ENCODE results near the gene COLQ.
A peak's percentile ranks its signal among the peaks of the same experiment; 100 is the strongest.

Gene COLQ

DNA sequence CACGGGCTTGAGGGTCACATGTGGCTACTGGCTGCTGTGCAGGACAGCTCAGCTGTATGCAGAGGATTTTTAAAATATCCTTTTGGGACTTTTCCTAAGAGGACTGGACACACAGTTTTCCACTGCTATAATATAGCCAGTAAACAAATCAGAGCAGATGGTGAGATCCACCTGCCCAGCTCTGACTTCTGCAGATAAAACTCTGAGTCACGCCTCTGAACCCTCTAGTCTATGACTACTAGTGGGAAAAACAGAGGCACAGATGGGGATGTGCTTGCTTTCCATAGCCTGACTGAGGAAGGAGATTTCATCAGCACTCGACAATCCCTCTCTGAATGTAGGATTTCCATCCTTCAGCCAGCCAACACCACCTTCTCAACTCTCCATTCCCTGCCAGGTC, 45.1 kb downstream of the COLQ start:
- Histone ChIP-seq H4K8ac (ENCODE audit: low read depth, low read length) (no peak overlapping the region), H3K9ac (ENCODE audit: low read depth, low read length, poor library complexity) (no peak overlapping the region), H3K4me3 (ENCODE audit: low read length in 2 of 2) (no peak overlapping the region), H3K4ac (ENCODE audit: low read length) (no peak overlapping the region), H3K4me2 (ENCODE audit: insufficient read depth, low read length, poor library complexity, severe bottlenecking) (no peak overlapping the region), H2BK12ac (ENCODE audit: low read length) (no peak overlapping the region), H4K91ac (ENCODE audit: low read depth, low read length, poor library complexity) (no peak overlapping the region), H3K27ac (replicated peaks; ENCODE audit: low read length) (no peak overlapping the region), H3K14ac (ENCODE audit: low read length) (no peak overlapping the region), H2AK5ac (ENCODE audit: low read depth, low read length) (no peak overlapping the region), H3K23ac (ENCODE audit: low read depth, low read length, poor library complexity) (no peak overlapping the region), H3K79me1 (ENCODE audit: low read depth, low read length) (no peaks in the 10 kb centered on the region), H2BK5ac (ENCODE audit: low read length) (no peak overlapping the region), H3K36me3 (replicated peaks in 1 of 2; ENCODE audit: control insufficient read depth in 2 of 2, insufficient read depth in 2 of 2, low read length in 2 of 2) (no peaks in the 10 kb centered on the region), H3K27me3 (ENCODE audit: control insufficient read depth in 3 of 3, insufficient read depth in 3 of 3, low read depth in 1 of 3, low read length in 3 of 3) (no peaks in the 10 kb centered on the region), H2BK120ac (ENCODE audit: low read depth, low read length) (no peak overlapping the region), H2BK15ac (ENCODE audit: low read length) (no peak overlapping the region), H3K9me3 (replicated peaks in 1 of 2; ENCODE audit: control insufficient read depth in 2 of 2, insufficient read depth in 1 of 2, low read depth in 1 of 2, low read length in 2 of 2) (no peaks in the 10 kb centered on the region), H3K4me1 (ENCODE audit: control insufficient read depth in 2 of 2, insufficient read depth in 1 of 2, low read depth in 1 of 2, low read length in 2 of 2) (peaks cover 0 to 6% of the 10 kb centered on the region in 2 donors), H2AFZ (ENCODE audit: low read length) (no peak overlapping the region), H3K18ac (ENCODE audit: low read length) (no peak overlapping the region)
- DNase-seq (ENCODE audit: low spot score): no peak
- WGBS, 2 donors (ENCODE audit: extremely low coverage in 2 of 2, insufficient read length in 2 of 2, insufficient replicate concordance in 1 of 2): no CpG with 5 or more reads among the region's 3 CpGs

DNA sequence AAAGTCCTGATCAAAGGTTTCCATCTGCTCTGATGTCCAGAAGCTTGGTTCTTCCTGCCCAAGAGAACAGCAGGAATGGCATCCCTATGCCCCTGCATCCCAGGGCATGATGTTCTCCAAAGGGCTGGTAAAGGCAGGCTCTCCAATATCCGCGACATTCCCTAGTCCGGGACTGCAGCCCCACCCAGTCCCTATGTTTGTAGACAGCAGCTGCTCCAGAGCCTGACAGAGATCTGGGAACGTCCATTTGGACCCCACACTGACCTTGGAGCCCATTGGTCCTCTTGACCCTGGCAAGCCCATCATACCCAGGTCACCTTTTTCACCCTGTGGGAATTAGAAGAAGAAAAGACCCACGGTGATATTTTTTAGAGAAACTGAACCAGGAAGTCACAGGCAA, 46.3 kb downstream of the COLQ start:
- Histone ChIP-seq H3K18ac (ENCODE audit: low read length) (no peak overlapping the region), H2BK15ac (ENCODE audit: low read length) (no peak overlapping the region), H3K14ac (ENCODE audit: low read length) (no peak overlapping the region), H3K36me3 (replicated peaks in 1 of 2; ENCODE audit: control insufficient read depth in 2 of 2, insufficient read depth in 2 of 2, low read length in 2 of 2) (no peaks in the 10 kb centered on the region), H2AFZ (ENCODE audit: low read length) (no peak overlapping the region), H3K79me1 (ENCODE audit: low read depth, low read length) (no peaks in the 10 kb centered on the region), H3K4me1 (ENCODE audit: control insufficient read depth in 2 of 2, insufficient read depth in 1 of 2, low read depth in 1 of 2, low read length in 2 of 2) (peaks cover 0 to 6% of the 10 kb centered on the region in 2 donors), H2BK120ac (ENCODE audit: low read depth, low read length) (no peak overlapping the region), H4K91ac (ENCODE audit: low read depth, low read length, poor library complexity) (no peak overlapping the region), H2BK12ac (ENCODE audit: low read length) (no peak overlapping the region), H3K4ac (ENCODE audit: low read length) (no peak overlapping the region), H3K27me3 (ENCODE audit: control insufficient read depth in 3 of 3, insufficient read depth in 3 of 3, low read depth in 1 of 3, low read length in 3 of 3) (no peaks in the 10 kb centered on the region), H3K4me2 (ENCODE audit: insufficient read depth, low read length, poor library complexity, severe bottlenecking) (no peak overlapping the region), H2AK5ac (ENCODE audit: low read depth, low read length) (no peak overlapping the region), H3K4me3 (ENCODE audit: low read length in 2 of 2) (no peak overlapping the region), H3K9me3 (replicated peaks in 1 of 2; ENCODE audit: control insufficient read depth in 2 of 2, insufficient read depth in 1 of 2, low read depth in 1 of 2, low read length in 2 of 2) (no peaks in the 10 kb centered on the region), H3K27ac (replicated peaks; ENCODE audit: low read length) (no peak overlapping the region), H4K8ac (ENCODE audit: low read depth, low read length) (no peak overlapping the region), H3K23ac (ENCODE audit: low read depth, low read length, poor library complexity) (no peak overlapping the region), H3K9ac (ENCODE audit: low read depth, low read length, poor library complexity) (peak overlapping the region; percentile 14), H2BK5ac (ENCODE audit: low read length) (no peak overlapping the region)
- WGBS, 2 donors (ENCODE audit: extremely low coverage in 2 of 2, insufficient read length in 2 of 2, insufficient replicate concordance in 1 of 2): no CpG with 5 or more reads among the region's 5 CpGs
- DNase-seq (ENCODE audit: low spot score): no peak

DNA sequence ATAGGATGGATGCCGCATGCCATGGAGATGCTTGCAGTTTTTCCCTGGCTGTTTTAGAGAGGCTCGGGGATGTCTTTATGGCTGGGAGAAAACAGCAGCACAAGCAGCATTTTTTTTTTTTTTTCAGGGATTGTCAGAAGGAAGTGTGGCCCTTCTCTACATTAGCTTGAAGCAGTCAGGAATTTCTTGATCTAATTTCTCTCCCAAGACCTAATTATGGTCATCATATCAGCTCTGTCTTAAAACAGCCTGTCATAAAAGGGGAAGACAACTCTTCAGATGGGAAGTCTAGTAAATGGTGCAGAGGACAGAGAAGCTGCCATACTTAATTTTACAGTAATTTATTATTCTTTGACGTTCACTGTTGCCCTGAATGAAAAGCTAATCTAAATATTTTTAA, 49.6 kb downstream of the COLQ start:
- H2BK120ac ChIP-seq (ENCODE audit: low read depth, low read length): no peak overlapping the region
- H3K27ac ChIP-seq (replicated peaks; ENCODE audit: low read length): no peak overlapping the region
- H4K91ac ChIP-seq (ENCODE audit: low read depth, low read length, poor library complexity): no peak overlapping the region
- H3K4me3 ChIP-seq (ENCODE audit: low read length in 2 of 2): no peak overlapping the region
- no peaks in the 10 kb centered on the region for H3K36me3 ChIP-seq (replicated peaks in 1 of 2; ENCODE audit: control insufficient read depth in 2 of 2, insufficient read depth in 2 of 2, low read length in 2 of 2)
- no peaks in the 10 kb centered on the region for H3K27me3 ChIP-seq (ENCODE audit: control insufficient read depth in 3 of 3, insufficient read depth in 3 of 3, low read depth in 1 of 3, low read length in 3 of 3)
- H3K4me2 ChIP-seq (ENCODE audit: insufficient read depth, low read length, poor library complexity, severe bottlenecking): no peak overlapping the region
- no peak overlapping the region for H3K14ac ChIP-seq (ENCODE audit: low read length)
- H4K8ac ChIP-seq (ENCODE audit: low read depth, low read length): no peak overlapping the region
- no peak overlapping the region for H2BK5ac ChIP-seq (ENCODE audit: low read length)
- H2AFZ ChIP-seq (ENCODE audit: low read length): no peak overlapping the region
- no peaks in the 10 kb centered on the region for H3K79me1 ChIP-seq (ENCODE audit: low read depth, low read length)
- H2BK15ac ChIP-seq (ENCODE audit: low read length): no peak overlapping the region
- no peak for DNase-seq (ENCODE audit: low spot score)
- H2BK12ac ChIP-seq (ENCODE audit: low read length): no peak overlapping the region
- WGBS, 2 donors (ENCODE audit: extremely low coverage in 2 of 2, insufficient read length in 2 of 2, insufficient replicate concordance in 1 of 2): no CpG with 5 or more reads among the region's 3 CpGs
- no peak overlapping the region for H3K4ac ChIP-seq (ENCODE audit: low read length)
- no peaks in the 10 kb centered on the region for H3K9me3 ChIP-seq (replicated peaks in 1 of 2; ENCODE audit: control insufficient read depth in 2 of 2, insufficient read depth in 1 of 2, low read depth in 1 of 2, low read length in 2 of 2)
- H3K9ac ChIP-seq (ENCODE audit: low read depth, low read length, poor library complexity): no peak overlapping the region
- H2AK5ac ChIP-seq (ENCODE audit: low read depth, low read length): no peak overlapping the region
- H3K18ac ChIP-seq (ENCODE audit: low read length): no peak overlapping the region
- no peak overlapping the region for H3K23ac ChIP-seq (ENCODE audit: low read depth, low read length, poor library complexity)
- H3K4me1 ChIP-seq (ENCODE audit: control insufficient read depth in 2 of 2, insufficient read depth in 1 of 2, low read depth in 1 of 2, low read length in 2 of 2): no peaks in the 10 kb centered on the region

DNA sequence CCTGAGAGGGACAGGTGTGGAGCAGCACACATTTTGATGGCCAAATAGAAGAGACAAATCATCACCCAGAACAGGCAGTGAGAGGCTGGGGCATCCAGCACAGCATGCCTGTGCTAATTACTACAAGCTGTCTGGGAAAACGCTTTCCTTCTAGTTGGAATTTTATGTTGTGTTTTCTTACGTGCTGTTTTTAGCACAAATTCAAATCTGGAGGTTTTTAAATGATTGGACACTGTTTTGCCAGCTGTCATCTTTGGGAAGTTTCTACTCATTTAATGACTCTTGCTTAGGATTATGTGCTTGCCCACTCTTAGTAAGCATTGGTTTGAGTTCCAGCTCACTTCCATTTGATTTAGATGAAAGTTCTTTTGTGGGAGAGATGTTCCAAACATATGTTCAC, 50.7 kb downstream of the COLQ start:
- H3K23ac ChIP-seq (ENCODE audit: low read depth, low read length, poor library complexity): no peak overlapping the region
- H2AFZ ChIP-seq (ENCODE audit: low read length): no peak overlapping the region
- no peak overlapping the region for H4K8ac ChIP-seq (ENCODE audit: low read depth, low read length)
- no peaks in the 10 kb centered on the region for H3K9me3 ChIP-seq (replicated peaks in 1 of 2; ENCODE audit: control insufficient read depth in 2 of 2, insufficient read depth in 1 of 2, low read depth in 1 of 2, low read length in 2 of 2)
- H3K4ac ChIP-seq (ENCODE audit: low read length): no peak overlapping the region
- H2BK120ac ChIP-seq (ENCODE audit: low read depth, low read length): no peak overlapping the region
- no peak overlapping the region for H3K4me3 ChIP-seq (ENCODE audit: low read length in 2 of 2)
- no peak overlapping the region for H2AK5ac ChIP-seq (ENCODE audit: low read depth, low read length)
- H3K27me3 ChIP-seq (ENCODE audit: control insufficient read depth in 3 of 3, insufficient read depth in 3 of 3, low read depth in 1 of 3, low read length in 3 of 3): no peaks in the 10 kb centered on the region
- no peaks in the 10 kb centered on the region for H3K79me1 ChIP-seq (ENCODE audit: low read depth, low read length)
- H3K18ac ChIP-seq (ENCODE audit: low read length): no peak overlapping the region
- WGBS, 2 donors (ENCODE audit: extremely low coverage in 2 of 2, insufficient read length in 2 of 2, insufficient replicate concordance in 1 of 2): no CpG with 5 or more reads among the region's 2 CpGs
- no peak overlapping the region for H4K91ac ChIP-seq (ENCODE audit: low read depth, low read length, poor library complexity)
- H3K4me1 ChIP-seq (ENCODE audit: control insufficient read depth in 2 of 2, insufficient read depth in 1 of 2, low read depth in 1 of 2, low read length in 2 of 2): no peaks in the 10 kb centered on the region
- H2BK5ac ChIP-seq (ENCODE audit: low read length): no peak overlapping the region
- H3K9ac ChIP-seq (ENCODE audit: low read depth, low read length, poor library complexity): no peak overlapping the region
- H3K14ac ChIP-seq (ENCODE audit: low read length): no peak overlapping the region
- no peak for DNase-seq (ENCODE audit: low spot score)
- H3K27ac ChIP-seq (replicated peaks; ENCODE audit: low read length): no peak overlapping the region
- no peak overlapping the region for H2BK12ac ChIP-seq (ENCODE audit: low read length)
- H2BK15ac ChIP-seq (ENCODE audit: low read length): no peak overlapping the region
- H3K4me2 ChIP-seq (ENCODE audit: insufficient read depth, low read length, poor library complexity, severe bottlenecking): no peak overlapping the region
- H3K36me3 ChIP-seq (replicated peaks in 1 of 2; ENCODE audit: control insufficient read depth in 2 of 2, insufficient read depth in 2 of 2, low read length in 2 of 2): no peaks in the 10 kb centered on the region
